Body of pancreas (tissue), 4 donors: Measurements from ENCODE around the gene PFKL. TPM values are rescaled to one million over a fixed set of nuclear protein-coding genes. Genes with fewer than 3 reads are reported as not detected.

Source experiments
- ATAC-seq: fragments of 150-250 bp; one replicate; pipeline ENCODE4 v1.9.1; 2016
- DNase-seq, 4 donors: peaks; one replicate each; pipeline ENCODE4 v3.0.0-alpha.2; 2019
- H3K27ac ChIP-seq, 4 donors: fragments of 200-600 bp; sonication (generic); 1 replicate in 3 of 4; 2 replicates in 1 of 4; pipeline versions ENCODE4 v1.5.1 to v1.6.1; 2016 to 2019; ENCODE audit warnings: mild to moderate bottlenecking in 1 of 4, mixed read lengths in 1 of 4, moderate library complexity in 1 of 4
- H3K27me3 ChIP-seq, 2 donors: fragments of 200-600 bp; sonication (generic); one replicate each; pipeline ENCODE4 v1.6.0; 2016; ENCODE audit warnings: mild to moderate bottlenecking in 1 of 2
- H3K36me3 ChIP-seq, 2 donors: fragments of 200-600 bp; sonication (generic); replicated peaks in 1 of 2; 2 replicates each; pipeline ENCODE4 v1.5.1; 2016; ENCODE audit warnings: low read depth in 2 of 2; ENCODE audit not compliant: insufficient read depth in 1 of 2
- H3K4me1 ChIP-seq: fragments of 200-600 bp; sonication (generic); one replicate; pipeline ENCODE4 v1.6.0; 2016
- H3K4me3 ChIP-seq, 2 donors: fragments of 200-600 bp; sonication (generic); 1 replicate in 1 of 2; 2 replicates in 1 of 2; pipeline ENCODE4 v1.5.1; 2016 to 2019
- H3K9me3 ChIP-seq, 3 donors: fragments of 200-600 bp; sonication (generic); 1 replicate in 2 of 3; 2 replicates in 1 of 3; pipeline ENCODE4 v1.5.1; 2016
- POLR2A ChIP-seq, 3 donors: fragments of 450-650 bp; IDR thresholded peaks; one replicate each; pipeline ENCODE4 v1.6.1; 2016; ENCODE audit warnings: antibody characterized with exemption in 3 of 3, mild to moderate bottlenecking in 2 of 3
- WGBS, 2 donors: methylation state at CpG; one replicate each; pipeline ENCODE4 v1.1.5; 2017; 5-methylcytosine and 5-hydroxymethylcytosine counted together
- intact Hi-C: fragments of 100-400 bp; cut with DNase I; formaldehyde crosslinking; loops from one replicate; pipeline ENCODE4 v1.15.1; 2023
- total RNA-seq, 2 donors: library from RNA; depleted of rRNA; stranded (reverse); fragments of >200 nt; gene quantifications; one replicate each; pipeline ENCODE4 v1.1.0, GENCODE V29; 2016
- TF ChIP-seq, protein P1 (sequence below), 7 experiments: fragments of 450-650 bp in 4 of 7; fragments of 200-600 bp in 3 of 7; sonication (generic) in 3 of 7; IDR thresholded peaks; one replicate each; pipeline ENCODE4 v1.5.1; 2016 to 2019; ENCODE audit warnings: antibody characterized with exemption in 7 of 7

Gene PFKL
- total RNA-seq, 2 donors from 2014 or later, result 56.8 to 104 TPM

DNA sequence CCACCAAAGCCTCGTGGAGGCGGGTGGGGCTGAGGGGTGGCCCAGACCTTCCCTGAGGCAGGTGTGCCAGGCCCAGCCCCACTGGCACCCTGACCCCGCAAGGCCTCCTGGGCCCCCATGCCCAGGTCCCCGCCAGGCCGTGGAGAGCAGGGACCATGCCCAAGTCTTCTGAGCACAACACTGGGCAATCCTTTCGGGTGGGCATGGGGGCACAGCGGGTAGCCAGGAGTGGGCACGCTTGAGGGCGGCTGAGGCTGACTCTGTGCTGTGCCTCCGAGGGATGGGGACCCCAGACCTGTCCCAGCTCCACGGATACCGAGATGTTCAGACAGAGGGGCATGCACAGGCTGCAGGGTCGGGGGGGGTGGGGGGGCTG, 26.4 kb downstream of the PFKL start:
- no peaks in the 10 kb centered on the region for H3K9me3 ChIP-seq
- intact Hi-C loops, result no loop called here
- no peak overlapping the region for H3K4me3 ChIP-seq
- no peak for DNase-seq
- H3K27me3 ChIP-seq, result no peaks in the 10 kb centered on the region
- H3K36me3 ChIP-seq, result peaks cover 0 to 7% of the 10 kb centered on the region in 2 donors
- TF ChIP-seq POLR2A (IDR thresholded peaks at IDR 0.05), result no peak
- TF ChIP-seq, protein P1, sequence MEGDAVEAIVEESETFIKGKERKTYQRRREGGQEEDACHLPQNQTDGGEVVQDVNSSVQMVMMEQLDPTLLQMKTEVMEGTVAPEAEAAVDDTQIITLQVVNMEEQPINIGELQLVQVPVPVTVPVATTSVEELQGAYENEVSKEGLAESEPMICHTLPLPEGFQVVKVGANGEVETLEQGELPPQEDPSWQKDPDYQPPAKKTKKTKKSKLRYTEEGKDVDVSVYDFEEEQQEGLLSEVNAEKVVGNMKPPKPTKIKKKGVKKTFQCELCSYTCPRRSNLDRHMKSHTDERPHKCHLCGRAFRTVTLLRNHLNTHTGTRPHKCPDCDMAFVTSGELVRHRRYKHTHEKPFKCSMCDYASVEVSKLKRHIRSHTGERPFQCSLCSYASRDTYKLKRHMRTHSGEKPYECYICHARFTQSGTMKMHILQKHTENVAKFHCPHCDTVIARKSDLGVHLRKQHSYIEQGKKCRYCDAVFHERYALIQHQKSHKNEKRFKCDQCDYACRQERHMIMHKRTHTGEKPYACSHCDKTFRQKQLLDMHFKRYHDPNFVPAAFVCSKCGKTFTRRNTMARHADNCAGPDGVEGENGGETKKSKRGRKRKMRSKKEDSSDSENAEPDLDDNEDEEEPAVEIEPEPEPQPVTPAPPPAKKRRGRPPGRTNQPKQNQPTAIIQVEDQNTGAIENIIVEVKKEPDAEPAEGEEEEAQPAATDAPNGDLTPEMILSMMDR (IDR thresholded peaks at IDR 0.05), result no peak
- ATAC-seq, result no peak
- H3K4me1 ChIP-seq, result no peaks in the 10 kb centered on the region
- 84 to 100% methylated on average over 2 to 12 of the region's 13 CpGs for WGBS, 2 donors
- H3K27ac ChIP-seq, result no peak overlapping the region

DNA sequence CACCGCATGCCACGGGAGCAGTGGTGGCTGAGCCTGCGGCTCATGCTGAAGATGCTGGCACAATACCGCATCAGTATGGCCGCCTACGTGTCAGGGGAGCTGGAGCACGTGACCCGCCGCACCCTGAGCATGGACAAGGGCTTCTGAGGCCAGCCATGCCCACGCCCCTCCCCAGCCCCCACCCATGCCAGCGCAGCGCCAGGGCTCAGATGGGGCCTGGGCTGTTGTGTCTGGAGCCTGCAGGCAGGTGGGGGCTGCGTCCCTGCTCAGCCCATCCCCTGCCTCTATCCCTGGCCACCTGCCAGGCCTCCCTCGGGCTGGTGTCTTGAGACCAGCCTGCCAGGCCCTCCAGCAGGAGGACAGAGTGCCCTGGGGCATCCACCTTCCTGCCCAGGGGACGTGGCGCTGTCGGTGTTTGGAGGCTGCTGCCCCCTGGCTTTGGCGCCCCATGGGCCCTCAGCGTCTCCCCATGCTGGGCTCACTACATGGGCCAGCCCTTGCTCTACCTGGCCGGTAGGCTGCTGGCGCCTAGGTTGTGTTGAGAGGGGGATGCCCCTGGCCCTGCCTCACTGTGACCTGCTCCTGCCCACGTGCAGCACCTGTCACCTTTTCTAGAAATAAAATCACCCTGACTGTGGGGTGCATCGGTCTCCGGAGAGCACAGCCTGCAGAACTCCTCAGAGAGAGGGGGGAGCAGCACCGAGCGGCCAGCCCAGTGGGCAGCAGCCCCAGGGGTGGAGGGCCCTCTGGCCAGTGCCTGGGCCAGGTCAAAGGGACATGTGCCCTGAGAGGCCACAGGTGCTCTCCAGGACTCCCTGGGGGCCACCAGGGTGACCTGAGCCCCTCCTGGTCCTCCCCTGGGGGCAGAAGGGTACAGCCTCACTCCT, 27.1 kb downstream of the PFKL start:
- H3K4me1 ChIP-seq, result no peaks in the 10 kb centered on the region
- H3K27me3 ChIP-seq, result no peaks in the 10 kb centered on the region
- WGBS, 2 donors, result 93% methylated on average over 25 of the region's 26 CpGs; no CpG with 5 or more reads in 1 of the 2 donors
- H3K27ac ChIP-seq, result no peak overlapping the region
- H3K9me3 ChIP-seq, result no peaks in the 10 kb centered on the region
- no peak for TF ChIP-seq POLR2A (IDR thresholded peaks at IDR 0.05)
- TF ChIP-seq, protein P1 (IDR thresholded peaks at IDR 0.05), result no peak
- DNase-seq (no peak), ATAC-seq (no peak)
- intact Hi-C loops, result no loop called here
- H3K4me3 ChIP-seq, result no peak overlapping the region
- peaks cover 0 to 5% of the 10 kb centered on the region in 2 donors for H3K36me3 ChIP-seq

DNA sequence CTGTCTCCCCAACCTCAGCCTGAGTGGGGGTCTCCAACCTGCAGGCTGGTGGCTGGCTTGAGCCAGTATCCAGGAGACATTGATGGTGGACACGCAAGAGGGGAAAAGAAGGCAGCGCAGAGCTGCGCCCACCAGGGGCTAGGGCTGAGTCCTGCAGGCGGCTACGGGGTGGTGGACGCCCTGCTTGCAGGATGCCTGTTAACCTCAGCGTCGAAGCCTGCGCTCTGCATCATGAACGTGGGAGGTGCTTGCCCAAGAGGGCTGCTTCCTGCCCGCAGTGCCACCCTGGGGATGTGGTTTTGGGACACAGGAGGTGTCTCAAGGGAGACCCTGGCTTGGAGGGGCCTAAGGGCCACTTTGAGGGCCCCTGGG, 27.7 kb downstream of the PFKL start:
- Histone ChIP-seq H3K9me3 (no peaks in the 10 kb centered on the region), H3K4me1 (no peaks in the 10 kb centered on the region), H3K36me3 (peaks cover 0 to 5% of the 10 kb centered on the region in 2 donors), H3K27me3 (no peaks in the 10 kb centered on the region), H3K27ac (no peak overlapping the region), H3K4me3 (no peak overlapping the region)
- WGBS, 2 donors, result 84 to 100% methylated on average over 3 to 10 of the region's 11 CpGs
- intact Hi-C loops, result no loop called here
- TF ChIP-seq, protein P1 (IDR thresholded peaks at IDR 0.05), result no peak
- no peak for TF ChIP-seq POLR2A (IDR thresholded peaks at IDR 0.05)
- ATAC-seq (no peak), DNase-seq (no peak)

DNA sequence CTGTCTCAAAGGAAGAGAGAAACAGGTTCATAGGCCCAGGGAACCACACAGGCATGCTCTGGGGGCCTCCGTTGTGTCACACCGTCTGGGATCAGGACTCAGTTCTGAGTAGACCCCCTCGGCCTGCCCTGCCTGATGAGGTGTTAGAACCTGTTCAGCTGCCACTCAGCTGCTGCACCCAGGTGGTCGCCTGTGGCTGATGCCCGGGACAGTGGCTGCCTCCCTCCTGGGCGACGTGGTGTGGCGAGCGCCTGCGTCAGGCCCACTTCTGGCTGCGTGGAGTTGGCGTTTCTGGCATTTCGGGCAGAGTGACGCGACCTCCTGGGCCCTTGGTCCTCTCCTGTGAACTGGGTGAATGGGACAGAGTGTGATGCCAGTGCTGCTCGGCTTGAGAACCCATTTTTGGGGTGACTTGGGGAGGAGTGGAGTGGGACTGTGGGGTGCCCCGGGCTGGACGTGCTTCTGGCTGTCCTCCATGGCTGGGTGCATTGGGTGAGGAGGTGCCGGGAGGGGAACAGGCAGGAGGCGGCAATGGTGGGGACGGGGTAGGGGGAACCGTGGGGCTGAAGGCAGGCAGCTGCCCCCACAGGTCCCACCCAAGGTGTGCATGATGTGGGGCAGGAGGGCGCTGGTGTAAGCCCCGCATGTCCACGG, 28.5 kb downstream of the PFKL start:
- no peaks in the 10 kb centered on the region for H3K27me3 ChIP-seq
- H3K36me3 ChIP-seq, result peaks cover 0 to 5% of the 10 kb centered on the region in 2 donors
- H3K9me3 ChIP-seq, result no peaks in the 10 kb centered on the region
- intact Hi-C loops, result no loop called here
- TF ChIP-seq POLR2A (IDR thresholded peaks at IDR 0.05), result no peak
- TF ChIP-seq, protein P1 (IDR thresholded peaks at IDR 0.05), result no peak
- no peak overlapping the region for H3K4me3 ChIP-seq
- no peaks in the 10 kb centered on the region for H3K4me1 ChIP-seq
- DNase-seq (no peak), ATAC-seq (no peak)
- 77 to 82% methylated on average over 9 to 25 of the region's 25 CpGs for WGBS, 2 donors
- H3K27ac ChIP-seq, result no peak overlapping the region
